NOMO-1 (cell line): Measurements from ENCODE around the gene SPG11.
A peak's percentile ranks its signal among the peaks of the same experiment; 100 is the strongest.
"Not testable (repeated sequence)": the region's sequence is repeated elsewhere in the genome, so short reads cannot be mapped to it uniquely, and the experiment has no call there.

ENCODE experiments used
- DNase-seq, 2 experiments: peaks; one replicate each; lab custom pipeline; 2025; ENCODE audit not compliant: unreplicated experiment in 2 of 2; lab: John Stamatoyannopoulos, UW

The SPG11 gene, protein sequence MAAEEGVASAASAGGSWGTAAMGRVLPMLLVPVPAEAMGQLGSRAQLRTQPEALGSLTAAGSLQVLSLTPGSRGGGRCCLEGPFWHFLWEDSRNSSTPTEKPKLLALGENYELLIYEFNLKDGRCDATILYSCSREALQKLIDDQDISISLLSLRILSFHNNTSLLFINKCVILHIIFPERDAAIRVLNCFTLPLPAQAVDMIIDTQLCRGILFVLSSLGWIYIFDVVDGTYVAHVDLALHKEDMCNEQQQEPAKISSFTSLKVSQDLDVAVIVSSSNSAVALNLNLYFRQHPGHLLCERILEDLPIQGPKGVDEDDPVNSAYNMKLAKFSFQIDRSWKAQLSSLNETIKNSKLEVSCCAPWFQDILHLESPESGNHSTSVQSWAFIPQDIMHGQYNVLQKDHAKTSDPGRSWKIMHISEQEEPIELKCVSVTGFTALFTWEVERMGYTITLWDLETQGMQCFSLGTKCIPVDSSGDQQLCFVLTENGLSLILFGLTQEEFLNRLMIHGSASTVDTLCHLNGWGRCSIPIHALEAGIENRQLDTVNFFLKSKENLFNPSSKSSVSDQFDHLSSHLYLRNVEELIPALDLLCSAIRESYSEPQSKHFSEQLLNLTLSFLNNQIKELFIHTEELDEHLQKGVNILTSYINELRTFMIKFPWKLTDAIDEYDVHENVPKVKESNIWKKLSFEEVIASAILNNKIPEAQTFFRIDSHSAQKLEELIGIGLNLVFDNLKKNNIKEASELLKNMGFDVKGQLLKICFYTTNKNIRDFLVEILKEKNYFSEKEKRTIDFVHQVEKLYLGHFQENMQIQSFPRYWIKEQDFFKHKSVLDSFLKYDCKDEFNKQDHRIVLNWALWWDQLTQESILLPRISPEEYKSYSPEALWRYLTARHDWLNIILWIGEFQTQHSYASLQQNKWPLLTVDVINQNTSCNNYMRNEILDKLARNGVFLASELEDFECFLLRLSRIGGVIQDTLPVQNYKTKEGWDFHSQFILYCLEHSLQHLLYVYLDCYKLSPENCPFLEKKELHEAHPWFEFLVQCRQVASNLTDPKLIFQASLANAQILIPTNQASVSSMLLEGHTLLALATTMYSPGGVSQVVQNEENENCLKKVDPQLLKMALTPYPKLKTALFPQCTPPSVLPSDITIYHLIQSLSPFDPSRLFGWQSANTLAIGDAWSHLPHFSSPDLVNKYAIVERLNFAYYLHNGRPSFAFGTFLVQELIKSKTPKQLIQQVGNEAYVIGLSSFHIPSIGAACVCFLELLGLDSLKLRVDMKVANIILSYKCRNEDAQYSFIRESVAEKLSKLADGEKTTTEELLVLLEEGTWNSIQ (N-terminal part only)

DNA sequence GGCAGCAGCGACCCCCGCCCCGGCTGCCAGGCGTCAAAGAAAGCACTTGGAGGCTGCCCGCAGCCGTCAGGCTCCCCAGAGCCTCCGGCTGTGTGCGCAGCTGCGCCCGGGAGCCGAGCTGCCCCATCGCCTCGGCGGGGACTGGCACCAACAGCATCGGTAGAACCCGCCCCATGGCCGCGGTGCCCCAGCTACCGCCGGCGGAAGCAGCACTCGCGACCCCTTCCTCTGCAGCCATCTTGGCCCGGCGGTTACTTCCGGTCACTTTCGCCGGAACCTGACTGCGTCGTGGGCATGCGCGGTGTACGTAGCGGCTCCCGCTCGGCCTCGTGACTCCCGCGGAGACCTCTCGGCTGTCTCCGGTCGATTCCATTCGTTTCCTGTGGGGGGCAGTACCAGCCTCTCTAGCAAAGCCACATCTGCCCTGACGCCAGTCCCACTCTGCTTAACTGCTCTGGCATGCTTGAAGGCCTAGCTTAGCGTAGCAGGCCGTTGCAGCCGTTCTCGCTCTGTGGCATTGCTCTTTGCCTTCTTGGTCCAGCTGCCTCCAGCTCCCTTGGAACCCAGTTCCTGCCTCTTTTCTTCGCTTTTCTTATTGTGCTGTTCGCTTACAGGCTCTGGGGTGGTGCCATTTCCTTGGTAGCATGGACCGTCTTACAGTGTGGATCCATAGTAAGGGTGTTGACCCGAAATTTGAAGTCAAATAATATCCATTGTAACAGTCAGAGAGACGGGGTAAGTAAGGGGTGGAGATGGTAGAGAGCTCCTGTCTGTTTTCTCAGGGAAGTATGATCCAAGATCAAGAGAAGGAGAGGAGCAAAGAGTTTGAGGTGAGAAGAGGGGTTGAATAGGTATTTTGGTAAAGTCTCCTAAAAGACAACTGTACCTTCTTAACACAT lies at the start of gene SPG11:
Gene SPG11, minus strand, starts transcription at position 253 of the 899 bp plus-strand sequence. Its CDS starts 15 bp downstream, at position 238.
- DNase-seq: peak; percentile 97 to 98

DNA sequence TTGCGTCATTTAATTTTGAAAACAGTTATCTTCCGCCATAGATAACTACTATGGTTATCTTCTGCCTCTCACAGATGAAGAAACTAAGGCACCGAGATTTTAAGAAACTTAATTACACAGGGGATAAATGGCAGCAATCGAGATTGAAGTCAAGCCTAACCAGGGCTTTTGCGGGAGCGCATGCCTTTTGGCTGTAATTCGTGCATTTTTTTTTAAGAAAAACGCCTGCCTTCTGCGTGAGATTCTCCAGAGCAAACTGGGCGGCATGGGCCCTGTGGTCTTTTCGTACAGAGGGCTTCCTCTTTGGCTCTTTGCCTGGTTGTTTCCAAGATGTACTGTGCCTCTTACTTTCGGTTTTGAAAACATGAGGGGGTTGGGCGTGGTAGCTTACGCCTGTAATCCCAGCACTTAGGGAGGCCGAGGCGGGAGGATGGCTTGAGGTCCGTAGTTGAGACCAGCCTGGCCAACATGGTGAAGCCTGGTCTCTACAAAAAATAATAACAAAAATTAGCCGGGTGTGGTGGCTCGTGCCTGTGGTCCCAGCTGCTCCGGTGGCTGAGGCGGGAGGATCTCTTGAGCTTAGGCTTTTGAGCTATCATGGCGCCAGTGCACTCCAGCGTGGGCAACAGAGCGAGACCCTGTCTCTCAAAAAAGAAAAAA lies 49.0 kb upstream of the SPG11 start:
- peak; percentile 76 to 81 for DNase-seq

DNA sequence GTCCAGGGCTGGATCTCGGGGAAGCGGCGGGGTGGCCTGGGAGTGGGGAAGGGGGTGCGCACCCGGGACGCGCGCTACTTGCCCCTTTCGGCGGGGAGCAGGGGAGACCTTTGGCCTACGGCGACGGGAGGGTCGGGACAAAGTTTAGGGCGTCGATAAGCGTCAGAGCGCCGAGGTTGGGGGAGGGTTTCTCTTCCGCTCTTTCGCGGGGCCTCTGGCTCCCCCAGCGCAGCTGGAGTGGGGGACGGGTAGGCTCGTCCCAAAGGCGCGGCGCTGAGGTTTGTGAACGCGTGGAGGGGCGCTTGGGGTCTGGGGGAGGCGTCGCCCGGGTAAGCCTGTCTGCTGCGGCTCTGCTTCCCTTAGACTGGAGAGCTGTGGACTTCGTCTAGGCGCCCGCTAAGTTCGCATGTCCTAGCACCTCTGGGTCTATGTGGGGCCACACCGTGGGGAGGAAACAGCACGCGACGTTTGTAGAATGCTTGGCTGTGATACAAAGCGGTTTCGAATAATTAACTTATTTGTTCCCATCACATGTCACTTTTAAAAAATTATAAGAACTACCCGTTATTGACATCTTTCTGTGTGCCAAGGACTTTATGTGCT lies 48.4 kb upstream of the SPG11 start:
- DNase-seq: peak; percentile 47 to 49

DNA sequence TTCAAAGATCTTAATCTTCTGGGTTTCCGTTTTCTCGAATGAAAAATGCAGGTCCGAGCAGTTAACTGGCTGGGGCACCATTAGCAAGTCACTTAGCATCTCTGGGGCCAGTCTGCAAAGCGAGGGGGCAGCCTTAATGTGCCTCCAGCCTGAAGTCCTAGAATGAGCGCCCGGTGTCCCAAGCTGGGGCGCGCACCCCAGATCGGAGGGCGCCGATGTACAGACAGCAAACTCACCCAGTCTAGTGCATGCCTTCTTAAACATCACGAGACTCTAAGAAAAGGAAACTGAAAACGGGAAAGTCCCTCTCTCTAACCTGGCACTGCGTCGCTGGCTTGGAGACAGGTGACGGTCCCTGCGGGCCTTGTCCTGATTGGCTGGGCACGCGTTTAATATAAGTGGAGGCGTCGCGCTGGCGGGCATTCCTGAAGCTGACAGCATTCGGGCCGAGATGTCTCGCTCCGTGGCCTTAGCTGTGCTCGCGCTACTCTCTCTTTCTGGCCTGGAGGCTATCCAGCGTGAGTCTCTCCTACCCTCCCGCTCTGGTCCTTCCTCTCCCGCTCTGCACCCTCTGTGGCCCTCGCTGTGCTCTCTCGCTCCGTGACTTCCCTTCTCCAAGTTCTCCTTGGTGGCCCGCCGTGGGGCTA lies 47.8 kb upstream of the SPG11 start, which contains the start of the genes B2M and PATL2:
Gene B2M, plus strand, starts transcription at position 422 of the 647 bp plus-strand sequence. Its CDS starts 30 bp downstream, at position 452.
Gene PATL2, minus strand, starts transcription at position 228 of the 647 bp plus-strand sequence. CDS start 34,833 bp downstream, outside the sequence.
- peak; percentile 94 to 96 for DNase-seq

DNA sequence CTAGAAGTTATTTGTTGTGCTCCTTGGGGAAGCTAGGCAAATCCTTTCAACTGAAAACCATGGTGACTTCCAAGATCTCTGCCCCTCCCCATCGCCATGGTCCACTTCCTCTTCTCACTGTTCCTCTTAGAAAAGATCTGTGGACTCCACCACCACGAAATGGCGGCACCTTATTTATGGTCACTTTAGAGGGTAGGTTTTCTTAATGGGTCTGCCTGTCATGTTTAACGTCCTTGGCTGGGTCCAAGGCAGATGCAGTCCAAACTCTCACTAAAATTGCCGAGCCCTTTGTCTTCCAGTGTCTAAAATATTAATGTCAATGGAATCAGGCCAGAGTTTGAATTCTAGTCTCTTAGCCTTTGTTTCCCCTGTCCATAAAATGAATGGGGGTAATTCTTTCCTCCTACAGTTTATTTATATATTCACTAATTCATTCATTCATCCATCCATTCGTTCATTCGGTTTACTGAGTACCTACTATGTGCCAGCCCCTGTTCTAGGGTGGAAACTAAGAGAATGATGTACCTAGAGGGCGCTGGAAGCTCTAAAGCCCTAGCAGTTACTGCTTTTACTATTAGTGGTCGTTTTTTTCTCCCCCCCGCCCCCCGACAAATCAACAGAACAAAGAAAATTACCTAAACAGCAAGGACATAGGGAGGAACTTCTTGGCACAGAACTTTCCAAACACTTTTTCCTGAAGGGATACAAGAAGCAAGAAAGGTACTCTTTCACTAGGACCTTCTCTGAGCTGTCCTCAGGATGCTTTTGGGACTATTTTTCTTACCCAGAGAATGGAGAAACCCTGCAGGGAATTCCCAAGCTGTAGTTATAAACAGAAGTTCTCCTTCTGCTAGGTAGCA lies 47.0 kb upstream of the SPG11 start:
- peak; percentile 73 to 83 for DNase-seq

DNA sequence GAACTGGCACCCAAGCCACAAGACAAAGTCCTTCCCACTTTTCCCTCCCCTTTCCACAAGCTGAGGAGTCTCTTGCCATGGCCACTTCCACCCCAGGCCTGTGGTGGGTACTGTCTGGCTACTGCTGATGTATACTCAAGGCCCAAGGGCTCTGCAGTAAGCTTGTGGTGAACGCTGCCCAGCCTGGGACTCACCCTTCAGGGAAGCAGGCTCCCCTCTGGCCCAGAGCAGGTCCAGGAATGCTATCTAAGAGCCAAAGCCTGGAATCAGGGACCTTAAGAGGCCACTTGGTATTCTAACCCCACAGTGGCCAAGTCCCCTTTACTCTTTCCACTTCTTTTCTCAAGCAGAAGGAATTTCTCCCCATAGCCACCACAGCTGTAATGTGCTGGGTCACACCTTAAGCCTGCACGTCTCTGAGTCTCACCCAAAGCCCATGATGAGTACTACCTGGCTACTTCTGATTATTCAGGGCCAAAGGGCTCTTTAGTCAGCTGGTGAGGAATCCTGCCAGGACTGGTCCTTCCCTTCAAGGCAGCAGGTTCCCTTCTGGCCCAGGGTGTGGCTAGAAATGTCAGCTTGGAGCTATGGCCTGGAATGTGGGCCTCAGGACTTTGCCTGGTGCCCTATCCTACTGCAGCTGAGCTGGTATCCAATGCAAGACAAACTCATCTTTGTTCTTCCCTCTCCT lies 43.6 kb upstream of the SPG11 start:
- DNase-seq: no peak

DNA sequence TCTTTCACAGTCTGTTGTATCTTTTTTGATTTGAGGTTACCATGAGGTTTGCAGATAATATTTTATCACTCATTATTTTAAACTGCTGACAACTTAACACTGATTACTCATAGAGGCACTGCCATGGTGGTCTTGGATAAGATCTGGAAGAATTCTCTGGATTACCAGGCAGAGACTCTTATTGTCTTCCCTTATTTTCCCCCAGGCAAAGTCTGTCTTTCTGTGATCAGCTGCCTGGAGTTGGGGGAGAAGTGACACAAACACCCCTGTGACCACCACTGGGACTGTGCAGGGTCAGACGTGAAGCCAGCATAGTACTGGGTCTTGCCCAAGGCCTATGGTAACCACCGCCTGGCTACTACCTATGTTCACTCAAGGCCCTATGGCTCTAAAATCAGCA lies 42.9 kb upstream of the SPG11 start:
- DNase-seq: no peak

DNA sequence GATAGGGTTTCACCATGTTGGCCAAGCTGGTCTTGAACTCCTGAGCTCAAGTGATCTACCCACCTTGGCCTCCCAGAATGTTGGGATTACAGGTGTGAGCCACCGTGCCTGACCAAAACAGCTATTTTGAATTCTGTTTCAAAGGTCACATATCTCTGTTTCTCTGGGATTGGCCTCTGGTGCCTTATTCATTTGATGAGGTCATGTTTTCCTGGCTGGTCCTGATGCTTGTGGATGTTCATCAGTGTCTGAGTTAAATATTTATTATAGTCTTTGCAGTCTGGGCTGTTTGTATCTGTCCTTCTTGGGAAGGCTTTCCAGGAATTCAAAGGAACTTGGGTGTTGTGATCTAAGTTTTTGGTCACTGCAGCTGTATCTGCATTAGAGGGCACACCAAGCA lies 42.5 kb upstream of the SPG11 start:
- DNase-seq: no peak

DNA sequence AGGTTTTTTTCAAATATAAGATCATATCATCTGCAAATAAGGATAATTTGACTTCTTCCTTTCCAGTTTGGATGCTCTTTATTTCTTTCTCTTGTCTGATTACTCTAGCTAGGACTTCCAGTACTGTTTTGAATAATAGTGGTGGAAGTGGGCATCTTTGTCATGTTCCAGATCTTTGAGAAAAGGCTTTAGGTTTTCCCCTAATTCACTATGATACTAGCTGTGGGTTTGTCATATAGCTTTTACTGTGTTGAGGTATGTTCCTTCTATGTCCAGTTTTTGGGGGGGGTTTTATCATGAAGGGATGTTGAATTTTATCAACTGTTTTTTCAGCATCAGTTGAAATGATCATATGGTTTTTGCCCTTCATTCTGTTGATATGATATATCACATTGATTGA lies 37.2 kb upstream of the SPG11 start:
- not testable (repeated sequence) for DNase-seq

DNA sequence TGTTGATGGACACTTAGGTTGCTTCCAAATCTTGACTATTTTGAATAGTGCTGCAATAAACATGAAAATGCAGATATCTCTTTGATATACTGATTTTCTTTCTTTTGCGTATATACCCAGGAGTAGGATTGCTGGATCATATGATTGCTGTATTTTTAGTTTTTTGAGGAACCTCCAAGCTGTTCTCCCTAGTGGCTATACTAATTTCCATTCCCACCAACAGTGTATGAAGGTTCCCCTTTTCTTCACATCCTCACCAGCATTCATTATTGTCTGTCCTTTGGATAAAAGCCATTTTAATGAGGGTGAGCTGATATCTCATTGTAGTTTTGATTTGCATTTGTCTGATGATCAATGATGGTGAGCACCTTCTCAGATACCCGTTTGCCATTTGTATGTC lies 35.2 kb upstream of the SPG11 start:
- no peak for DNase-seq

DNA sequence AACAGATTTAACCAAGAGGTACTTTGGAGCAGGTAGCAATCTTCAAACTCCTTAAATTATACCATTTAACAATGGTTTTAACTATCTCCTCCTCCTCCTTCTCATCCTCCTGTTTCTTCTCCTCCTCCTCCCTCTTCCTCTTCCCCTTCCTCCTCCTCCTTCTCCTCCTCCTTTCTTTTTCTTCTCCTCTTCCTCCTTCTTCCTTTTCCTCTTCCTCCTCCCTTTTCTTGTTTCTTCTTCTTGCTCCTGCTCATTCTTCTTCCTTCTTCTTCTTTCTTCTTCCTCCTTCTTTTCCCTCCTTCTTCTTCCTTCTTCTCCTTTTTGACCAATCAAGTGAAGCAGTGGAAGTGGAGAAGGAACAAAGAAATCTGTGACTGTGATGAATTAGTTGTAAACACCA lies 33.6 kb upstream of the SPG11 start:
- no peak for DNase-seq

DNA sequence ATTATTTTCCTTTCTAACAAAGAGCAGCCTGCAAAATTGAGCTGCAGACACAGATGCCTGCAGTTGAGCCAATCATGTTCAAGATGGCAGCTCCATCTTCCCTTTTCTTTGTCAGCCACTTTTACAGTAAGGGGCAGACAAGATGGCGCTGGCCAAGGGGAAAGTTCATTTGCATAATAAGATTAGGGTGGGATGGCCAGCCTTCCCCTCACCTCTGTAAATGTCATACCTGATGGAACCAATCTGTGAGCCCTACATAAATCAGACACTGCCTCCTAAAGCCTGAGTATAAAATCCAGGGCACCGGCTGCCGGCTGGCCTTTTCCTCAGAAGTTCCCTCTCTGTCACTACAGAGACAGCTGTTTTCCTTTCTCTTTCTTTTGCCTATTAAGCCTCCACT lies 31.8 kb upstream of the SPG11 start:
- DNase-seq: no peak

DNA sequence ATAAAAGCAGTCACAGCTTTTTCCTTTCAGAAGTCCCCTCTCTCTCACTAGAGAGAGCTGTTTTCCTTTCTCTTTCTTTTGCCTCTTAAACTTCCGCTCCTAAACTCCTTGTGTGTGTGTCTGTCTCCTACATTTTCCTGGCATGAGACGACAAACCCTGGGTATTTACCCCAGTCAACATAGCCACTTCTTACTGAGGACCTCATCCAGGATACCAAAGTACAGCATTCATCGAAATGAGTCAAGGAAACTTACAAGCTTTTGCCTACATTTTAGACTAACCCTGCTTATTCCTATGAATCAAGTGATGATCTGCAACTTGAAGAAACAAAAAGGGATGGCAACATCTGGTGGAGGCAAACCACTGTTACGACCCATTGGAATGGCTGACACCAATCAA lies 31.0 kb upstream of the SPG11 start:
- DNase-seq: no peak

DNA sequence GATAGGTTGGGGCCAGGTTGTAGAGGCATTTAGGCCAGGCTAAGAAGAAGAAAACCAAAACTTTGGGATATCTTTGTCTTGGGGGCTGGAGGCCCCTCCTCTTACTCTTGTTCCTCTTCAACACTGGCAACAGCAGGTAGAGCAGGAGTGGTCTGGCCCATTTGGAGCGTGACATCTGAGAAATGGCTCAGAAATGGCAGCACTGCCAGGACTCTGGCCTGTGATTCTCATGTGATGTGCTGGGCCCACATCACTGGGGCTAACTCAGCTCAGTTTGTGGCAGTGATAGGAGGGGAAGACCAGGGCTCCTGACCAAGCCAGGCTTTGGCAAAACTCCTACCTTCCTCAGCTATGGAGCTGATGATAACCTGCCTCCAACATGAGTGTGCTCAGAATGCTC lies 29.2 kb upstream of the SPG11 start:
- DNase-seq: no peak

DNA sequence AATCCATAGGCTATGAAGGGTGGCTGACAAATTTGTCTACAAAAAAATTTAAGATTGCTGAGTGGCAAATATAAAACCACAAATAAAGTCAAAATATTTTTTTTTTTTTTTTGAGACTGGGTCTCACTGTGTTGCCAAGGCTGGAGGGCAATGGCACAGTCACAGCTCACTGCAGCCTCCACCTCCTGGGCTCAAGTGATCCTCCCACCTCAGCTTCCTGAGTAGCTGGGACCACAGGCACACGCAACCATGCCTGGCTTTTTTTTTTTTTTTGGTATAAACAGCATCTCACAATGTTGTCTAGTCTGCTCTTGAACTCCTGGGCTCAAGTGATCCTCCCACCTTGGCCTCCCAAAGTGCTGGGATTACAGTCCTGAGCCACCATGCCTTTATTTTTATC lies 26.8 kb upstream of the SPG11 start:
- DNase-seq: not testable (repeated sequence)

DNA sequence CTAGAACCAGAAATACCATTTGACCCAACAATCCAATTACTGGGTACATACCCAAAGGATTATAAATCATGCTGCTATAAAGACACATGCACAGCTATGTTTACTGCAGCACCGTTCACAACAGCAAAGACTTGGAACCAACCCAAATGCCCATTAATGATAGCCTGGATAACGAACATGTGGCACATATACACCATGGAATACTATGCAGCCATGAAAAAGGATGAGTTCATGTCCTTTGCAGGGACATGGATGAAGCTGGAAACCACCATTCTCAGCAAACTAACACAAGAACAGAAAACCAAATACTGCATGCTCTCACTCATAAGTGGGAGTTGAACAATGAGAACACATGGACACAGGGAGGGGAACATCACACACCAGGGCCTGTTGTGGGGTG lies 25.9 kb upstream of the SPG11 start:
- DNase-seq: not testable (repeated sequence)
